ENCODE data around the gene JPH3.

Gene JPH3

GRCh38 chr16:87735270-87736007 lies 133.1 kb downstream of the JPH3 start:
- Histone ChIP-seq H3K27me3 (replicated peaks) (no peaks in the 10 kb centered on the region), H3K36me3 (replicated peaks) (no peaks in the 10 kb centered on the region), H3K4me3 (ENCODE audit: low read depth, low read length) (no peak overlapping the region), H3K27ac (no peak overlapping the region)
- in situ Hi-C loops (cut with HindIII; ENCODE audit: low pct_ligation_motif_present, low sequenced_read_pairs): no loop called here
- no peak for TF ChIP-seq CTCF (IDR thresholded peaks at IDR 0.05; ENCODE audit: low read depth, low read length, missing control alignments)
- DNase-seq: no peak

- TF ChIP-seq CTCF (IDR thresholded peaks at IDR 0.05; ENCODE audit: low read depth, low read length, missing control alignments): no peak
- Histone ChIP-seq H3K27ac (no peak overlapping the region), H3K27me3 (replicated peaks) (no peaks in the 10 kb centered on the region), H3K4me3 (ENCODE audit: low read depth, low read length) (no peak overlapping the region), H3K36me3 (replicated peaks) (peaks cover 3% of the 10 kb centered on the region)
- DNase-seq: no peak
- in situ Hi-C loops (cut with HindIII; ENCODE audit: low pct_ligation_motif_present, low sequenced_read_pairs): no loop called here
These were observed 133.7 kb downstream of the JPH3 start for GRCh38 chr16:87736008-87736382.

- Histone ChIP-seq H3K36me3 (replicated peaks) (peaks cover 3% of the 10 kb centered on the region), H3K27me3 (replicated peaks) (no peaks in the 10 kb centered on the region), H3K27ac (no peak overlapping the region), H3K4me3 (ENCODE audit: low read depth, low read length) (no peak overlapping the region)
- in situ Hi-C loops (cut with HindIII; ENCODE audit: low pct_ligation_motif_present, low sequenced_read_pairs): no loop called here
- no peak for DNase-seq
- TF ChIP-seq CTCF (IDR thresholded peaks at IDR 0.05; ENCODE audit: low read depth, low read length, missing control alignments): no peak
These were observed 137.5 kb downstream of the JPH3 start for GRCh38 chr16:87739801-87740200.

- H3K4me3 ChIP-seq (ENCODE audit: low read depth, low read length): no peak overlapping the region
- H3K36me3 ChIP-seq (replicated peaks): peaks cover 3% of the 10 kb centered on the region
- in situ Hi-C loops (cut with HindIII; ENCODE audit: low pct_ligation_motif_present, low sequenced_read_pairs): no loop called here
- peak; percentile 18 for DNase-seq
- H3K27ac ChIP-seq: no peak overlapping the region
- H3K27me3 ChIP-seq (replicated peaks): no peaks in the 10 kb centered on the region
- no peak for TF ChIP-seq CTCF (IDR thresholded peaks at IDR 0.05; ENCODE audit: low read depth, low read length, missing control alignments)
These were observed 138.1 kb downstream of the JPH3 start for GRCh38 chr16:87740441-87740840.

- Histone ChIP-seq H3K27me3 (replicated peaks) (no peaks in the 10 kb centered on the region), H3K4me3 (ENCODE audit: low read depth, low read length) (no peak overlapping the region), H3K36me3 (replicated peaks) (peaks cover 3% of the 10 kb centered on the region), H3K27ac (no peak overlapping the region)
- TF ChIP-seq CTCF (IDR thresholded peaks at IDR 0.05; ENCODE audit: low read depth, low read length, missing control alignments): no peak
- DNase-seq: peak; percentile 23
- in situ Hi-C loops (cut with HindIII; ENCODE audit: low pct_ligation_motif_present, low sequenced_read_pairs): no loop called here
These were observed 138.7 kb downstream of the JPH3 start for GRCh38 chr16:87740909-87741424.

Data from brain microvascular endothelial cell (primary cell).